G401 (cell line): ENCODE measurements around the gene ZBTB38. TPM values are rescaled to one million over a fixed set of nuclear protein-coding genes. Genes with fewer than 3 reads are reported as not detected.

Experiments used
- DNase-seq: peaks from one replicate; pipeline ENCODE4 v3.0.0-alpha.2; 2015; ENCODE audit warnings: low spot score
- in situ Hi-C: cut with HindIII; loops from 2 replicates; pipeline ENCODE4 v1.10.0; 2016; ENCODE audit warnings: low sequenced_read_pairs, mixed read lengths
- total RNA-seq: library from RNA; depleted of rRNA; stranded (reverse); fragments of >200 nt; shearing (Covaris generic); gene quantifications from 2 replicates; pipeline ENCODE4 v1.2.3, GENCODE V29; 2014; rRNA removed

The ZBTB38 gene
- total RNA-seq: 7.4 and 33.8 TPM in 2 replicates

GRCh38 chr3:141368062-141368924, at the start of gene ZBTB38:
Gene ZBTB38, plus strand, starts transcription at chr3:141368504. Its CDS starts 73,885 bp downstream, at chr3:141442389.
- in situ Hi-C loops: no loop called here
- DNase-seq: no peak

DNA sequence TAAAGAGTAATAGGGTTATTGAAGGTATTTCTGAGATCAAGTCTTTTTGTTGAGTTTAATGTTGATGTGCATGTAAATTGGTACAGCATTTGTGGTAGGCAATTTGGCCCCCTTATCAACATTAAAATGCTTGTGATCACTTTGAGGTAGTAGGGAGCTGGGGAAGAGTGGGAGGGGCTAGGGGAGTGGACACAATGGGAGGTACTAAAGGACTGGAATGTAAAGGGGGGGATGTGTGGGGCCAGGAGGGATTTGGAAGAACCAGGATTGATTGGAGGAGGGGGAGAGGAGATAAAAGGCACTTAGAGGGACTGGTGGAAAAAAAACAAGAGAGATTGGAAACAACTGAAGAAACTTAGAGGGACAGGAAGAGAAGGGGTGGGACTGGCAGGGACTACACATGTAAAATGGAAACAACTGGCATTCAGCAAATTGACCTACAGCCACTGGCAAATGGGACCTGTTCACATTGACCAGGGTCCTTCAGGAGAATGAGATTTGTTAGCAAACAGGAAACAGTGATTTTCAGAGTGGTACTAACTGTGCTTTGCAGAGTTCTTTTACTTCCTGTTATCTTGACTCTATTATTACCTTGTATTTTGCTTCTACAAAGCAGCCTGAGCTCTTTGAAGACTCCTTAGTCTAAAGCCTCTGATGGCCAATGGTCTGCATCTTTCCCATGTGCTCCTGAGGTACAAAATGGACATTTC, 47.8 kb upstream of the ZBTB38 start:
- in situ Hi-C loops: no loop called here
- DNase-seq: no peak

DNA sequence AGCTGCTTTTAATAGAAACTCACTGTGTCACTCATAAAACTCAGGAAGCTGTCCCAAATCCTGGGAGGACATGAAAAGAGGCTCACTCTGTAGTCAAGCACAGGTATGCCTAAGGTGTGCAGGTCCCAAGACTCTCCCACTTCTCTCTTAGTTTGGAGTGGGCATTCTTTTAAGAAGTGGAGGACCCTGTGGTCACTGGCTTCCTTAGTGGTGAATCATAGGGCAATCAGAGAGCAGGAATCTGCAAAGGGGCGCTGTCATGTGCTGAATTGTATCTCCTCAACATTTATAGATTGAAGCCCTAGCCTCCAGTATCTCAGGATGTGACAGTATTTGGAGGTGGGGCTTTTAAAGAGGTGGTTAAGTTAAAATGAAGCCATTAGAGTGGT, 47.2 kb upstream of the ZBTB38 start:
- no peak for DNase-seq
- in situ Hi-C loops: no loop called here

GRCh38 chr3:141323936-141324704, 44.2 kb upstream of the ZBTB38 start:
- no peak for DNase-seq
- in situ Hi-C loops: no loop called here

GRCh38 chr3:141326123-141326522, 42.2 kb upstream of the ZBTB38 start:
- no peak for DNase-seq
- in situ Hi-C loops: no loop called here

GRCh38 chr3:141326626-141327025, 41.7 kb upstream of the ZBTB38 start:
- in situ Hi-C loops: no loop called here
- DNase-seq: no peak

- no peak for DNase-seq
- in situ Hi-C loops: no loop called here
Observed at GRCh38 chr3:141328286-141329166, 39.8 kb upstream of the ZBTB38 start.

GRCh38 chr3:141330235-141330634, 38.1 kb upstream of the ZBTB38 start:
- DNase-seq: no peak
- in situ Hi-C loops: no loop called here

DNA sequence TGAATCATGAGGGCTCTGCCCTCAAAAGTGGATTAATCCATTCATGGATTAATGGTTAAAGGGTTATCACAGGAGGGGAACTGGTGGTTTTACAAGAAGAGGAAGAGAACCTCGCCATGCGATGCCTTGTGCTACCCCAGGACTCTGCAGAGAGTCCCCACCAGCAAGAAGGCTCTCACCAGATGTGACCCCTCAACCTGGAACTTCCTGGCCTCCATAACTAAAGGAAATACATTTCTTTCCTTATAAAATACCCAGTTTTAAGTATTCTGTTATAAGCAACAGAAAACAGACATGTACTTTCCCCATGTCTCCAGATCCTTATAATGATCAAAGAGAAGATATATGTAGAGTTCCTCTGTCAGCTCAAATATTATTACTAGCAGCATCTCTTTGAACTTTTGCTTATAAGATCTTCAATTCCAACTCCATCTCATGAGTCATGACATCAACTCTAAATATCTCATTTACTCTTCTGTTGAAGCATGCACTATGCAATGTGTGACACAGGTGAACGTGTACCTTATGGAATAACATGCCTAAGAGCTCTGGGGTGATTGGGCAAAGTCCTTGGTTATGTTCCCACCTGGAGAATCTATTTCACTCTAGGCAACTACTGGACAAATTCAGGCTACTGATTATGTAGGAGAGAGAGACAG, 37.5 kb upstream of the ZBTB38 start:
- DNase-seq: no peak
- in situ Hi-C loops: no loop called here

DNA sequence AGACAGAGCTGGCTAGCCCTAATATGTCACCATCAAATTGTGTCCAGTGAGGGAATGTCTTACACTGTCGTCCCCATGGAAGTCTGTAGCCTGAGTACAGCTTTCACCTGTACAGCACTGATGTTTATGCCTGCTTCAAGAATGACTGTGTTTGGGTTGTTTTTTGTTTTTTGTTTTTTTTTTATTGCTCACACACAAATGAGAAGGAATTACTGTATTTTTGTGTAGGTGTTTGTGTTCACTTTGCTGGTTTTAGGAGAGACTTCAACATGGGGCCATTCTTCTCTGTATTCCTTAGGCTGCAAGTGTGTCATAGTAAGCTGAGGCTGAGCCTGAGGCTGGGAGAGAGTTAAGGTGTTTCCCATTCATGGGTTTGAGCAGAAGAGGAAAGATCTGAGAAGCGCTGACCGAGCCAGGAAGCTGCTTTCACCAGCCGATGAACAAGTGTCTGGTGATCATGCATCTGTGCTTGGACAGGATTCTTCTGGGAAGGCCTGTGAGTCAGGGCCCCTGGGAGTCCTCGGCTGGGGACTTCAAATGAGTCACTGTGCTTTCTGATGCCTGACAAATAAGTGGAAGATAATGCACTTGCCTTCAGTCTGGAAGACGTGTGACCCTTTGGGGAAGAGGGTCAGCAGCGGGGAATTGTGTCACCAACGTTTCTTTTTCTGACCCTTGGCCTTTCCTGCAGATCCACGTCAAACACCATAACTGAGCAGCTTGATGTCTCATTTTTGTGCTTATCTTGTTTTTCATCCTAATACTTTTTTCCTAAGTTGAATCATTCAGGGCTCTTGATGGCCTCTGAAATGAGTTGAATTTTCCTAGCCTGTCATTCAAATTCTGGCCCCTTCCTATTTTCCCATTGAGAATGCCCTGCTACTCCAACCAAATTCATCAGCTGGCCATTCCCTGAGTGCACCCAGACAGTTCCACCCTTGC, 36.7 kb upstream of the ZBTB38 start:
- DNase-seq: no peak
- in situ Hi-C loops: no loop called here

- in situ Hi-C loops: no loop called here
- no peak for DNase-seq
Observed at GRCh38 chr3:141332416-141332815, 35.9 kb upstream of the ZBTB38 start.

- in situ Hi-C loops: no loop called here
- no peak for DNase-seq
Observed at GRCh38 chr3:141333836-141334626, 34.3 kb upstream of the ZBTB38 start.

GRCh38 chr3:141334627-141335250, 33.6 kb upstream of the ZBTB38 start:
- no peak for DNase-seq
- in situ Hi-C loops: no loop called here

GRCh38 chr3:141335531-141336061, 32.7 kb upstream of the ZBTB38 start:
- no peak for DNase-seq
- in situ Hi-C loops: no loop called here

- DNase-seq: no peak
- in situ Hi-C loops: no loop called here
Observed at GRCh38 chr3:141336672-141337522, 31.4 kb upstream of the ZBTB38 start.
